Fibroblast of mammary gland (primary cell): Measurements from ENCODE around the gene CPN2.

Experiments used
- DNase-seq: peaks from one replicate; pipeline ENCODE4 v3.0.0-alpha.2; 2010; ENCODE audit warnings: low read depth
- H3K4me3 ChIP-seq: 2 replicates; pipeline ENCODE4 v1.5.1; 2011; ENCODE audit warnings: low read depth, mild to moderate bottlenecking, low read length, moderate library complexity; ENCODE audit not compliant: control insufficient read depth
- TF ChIP-seq, protein P1 (sequence below): conservative IDR thresholded peaks from 2 replicates; pipeline ENCODE4 v1.5.1; 2011; ENCODE audit warnings: low read depth, low read length, inconsistent platforms; ENCODE audit not compliant: control insufficient read depth, insufficient read depth

The CPN2 gene

GRCh38 chr3:194306771-194307640 is 44.1 kb downstream of the CPN2 start:
- H3K4me3 ChIP-seq = no peak overlapping the region
- no peak for DNase-seq
- TF ChIP-seq, protein P1, sequence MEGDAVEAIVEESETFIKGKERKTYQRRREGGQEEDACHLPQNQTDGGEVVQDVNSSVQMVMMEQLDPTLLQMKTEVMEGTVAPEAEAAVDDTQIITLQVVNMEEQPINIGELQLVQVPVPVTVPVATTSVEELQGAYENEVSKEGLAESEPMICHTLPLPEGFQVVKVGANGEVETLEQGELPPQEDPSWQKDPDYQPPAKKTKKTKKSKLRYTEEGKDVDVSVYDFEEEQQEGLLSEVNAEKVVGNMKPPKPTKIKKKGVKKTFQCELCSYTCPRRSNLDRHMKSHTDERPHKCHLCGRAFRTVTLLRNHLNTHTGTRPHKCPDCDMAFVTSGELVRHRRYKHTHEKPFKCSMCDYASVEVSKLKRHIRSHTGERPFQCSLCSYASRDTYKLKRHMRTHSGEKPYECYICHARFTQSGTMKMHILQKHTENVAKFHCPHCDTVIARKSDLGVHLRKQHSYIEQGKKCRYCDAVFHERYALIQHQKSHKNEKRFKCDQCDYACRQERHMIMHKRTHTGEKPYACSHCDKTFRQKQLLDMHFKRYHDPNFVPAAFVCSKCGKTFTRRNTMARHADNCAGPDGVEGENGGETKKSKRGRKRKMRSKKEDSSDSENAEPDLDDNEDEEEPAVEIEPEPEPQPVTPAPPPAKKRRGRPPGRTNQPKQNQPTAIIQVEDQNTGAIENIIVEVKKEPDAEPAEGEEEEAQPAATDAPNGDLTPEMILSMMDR = no peak

DNA sequence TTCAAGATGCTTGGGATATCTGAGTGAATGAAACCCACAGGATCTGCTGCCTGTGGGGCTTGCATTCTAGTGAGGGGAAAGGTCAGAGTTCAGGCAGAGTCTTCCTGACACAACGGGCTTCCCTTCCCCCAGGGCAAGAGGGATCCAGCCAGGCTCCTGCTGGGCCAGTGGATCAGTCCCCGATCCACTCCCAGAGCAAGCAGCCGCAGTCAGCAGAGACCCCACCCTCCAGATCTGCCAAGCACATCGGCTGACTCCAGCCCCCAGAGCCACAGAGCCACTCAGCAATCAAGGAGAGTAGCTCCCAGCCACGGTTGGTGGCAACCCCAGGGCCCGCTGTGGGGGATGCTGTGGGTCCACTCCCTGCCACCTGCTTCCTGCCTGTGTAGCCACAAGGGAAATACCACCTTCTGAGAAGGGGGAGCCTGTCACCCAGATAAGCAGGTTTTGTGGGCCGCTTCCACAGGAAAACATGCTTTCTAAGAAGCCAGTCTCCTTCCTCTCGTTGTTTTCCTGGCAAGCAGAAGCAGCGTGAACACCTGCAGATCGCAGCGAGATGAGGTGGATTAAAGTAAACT is 44.9 kb downstream of the CPN2 start:
- H3K4me3 ChIP-seq = no peak overlapping the region

DNA sequence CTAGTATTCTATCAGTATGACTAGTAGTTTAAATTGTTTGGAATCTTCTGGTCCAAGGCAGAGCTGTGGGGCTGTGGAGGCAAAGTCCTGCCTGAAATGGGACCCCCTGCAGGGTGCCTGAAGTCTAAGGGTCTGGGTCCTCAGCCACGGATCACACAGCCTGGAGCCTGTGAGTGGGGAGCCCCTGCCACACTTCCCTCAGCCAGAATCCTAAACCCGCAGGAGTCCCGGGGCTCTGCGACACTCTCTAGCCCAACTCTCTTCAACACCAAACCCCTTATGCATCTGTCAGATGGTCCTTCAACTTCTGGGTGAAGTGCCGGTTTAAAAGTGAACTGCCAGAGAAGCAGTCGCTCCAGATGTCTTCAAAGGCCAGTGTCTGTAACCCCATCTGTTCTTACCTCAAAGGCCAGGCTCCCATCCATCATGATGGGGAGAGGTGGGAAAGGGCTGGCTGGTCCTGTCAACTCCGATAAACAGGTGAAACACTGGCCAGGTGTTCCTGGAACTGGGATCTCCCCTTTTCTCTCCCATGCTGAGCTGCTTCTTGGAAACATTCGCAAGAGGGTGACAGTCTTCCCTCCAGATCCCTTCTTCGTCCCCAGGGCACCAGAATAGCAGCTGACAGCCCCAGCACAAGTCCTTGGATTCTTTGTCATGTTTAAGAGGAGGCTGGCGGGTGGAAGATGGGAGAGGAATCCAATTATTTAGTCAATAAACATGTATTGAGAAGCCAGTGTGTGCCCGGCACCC is 45.6 kb downstream of the CPN2 start:
- TF ChIP-seq, protein P1 = no peak
- no peak for DNase-seq
- no peak overlapping the region for H3K4me3 ChIP-seq

More for the DNA sequence above, 44.9 kb downstream of the CPN2 start:
- TF ChIP-seq, protein P1 = no peak
- no peak for DNase-seq

DNA sequence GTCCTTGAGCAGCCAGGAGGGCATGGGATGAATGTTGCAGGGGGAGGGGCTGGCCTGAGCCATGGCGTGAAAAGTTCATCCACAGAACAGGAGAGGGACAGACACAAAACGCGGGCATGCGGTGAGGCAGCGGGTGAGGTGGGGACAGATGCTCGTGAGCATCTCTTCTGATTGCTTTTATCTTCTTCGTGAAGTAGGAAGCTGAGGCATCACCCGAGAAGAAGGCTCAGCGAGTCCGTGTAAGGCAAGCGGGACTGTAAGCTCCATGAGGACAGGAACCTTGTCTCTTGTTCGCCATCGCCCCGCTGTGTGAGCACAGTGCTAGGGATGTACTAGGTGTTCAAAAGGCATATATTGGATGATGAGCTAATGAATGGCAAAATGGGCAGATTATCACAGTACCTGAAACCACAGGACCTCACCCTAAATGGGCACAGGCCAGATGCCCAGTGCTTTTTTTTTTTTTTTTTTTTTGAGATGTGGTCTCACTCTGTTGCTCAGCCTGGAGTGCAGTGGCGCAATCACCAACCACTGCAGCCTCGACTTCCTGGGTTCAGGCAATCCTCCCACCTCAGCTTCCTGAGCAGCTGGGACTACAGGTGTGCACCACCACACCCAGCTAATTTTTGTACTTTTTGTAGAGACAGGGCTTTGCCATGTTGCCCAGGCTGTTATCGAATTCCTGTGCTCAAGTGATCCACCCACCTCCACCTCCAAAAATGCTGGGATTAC is 46.8 kb downstream of the CPN2 start:
- no peak overlapping the region for H3K4me3 ChIP-seq
- no peak for DNase-seq
- TF ChIP-seq, protein P1 = no peak

- DNase-seq = no peak
- no peak overlapping the region for H3K4me3 ChIP-seq
- TF ChIP-seq, protein P1 = no peak
These were observed 47.4 kb downstream of the CPN2 start for GRCh38 chr3:194303749-194304148.

DNA sequence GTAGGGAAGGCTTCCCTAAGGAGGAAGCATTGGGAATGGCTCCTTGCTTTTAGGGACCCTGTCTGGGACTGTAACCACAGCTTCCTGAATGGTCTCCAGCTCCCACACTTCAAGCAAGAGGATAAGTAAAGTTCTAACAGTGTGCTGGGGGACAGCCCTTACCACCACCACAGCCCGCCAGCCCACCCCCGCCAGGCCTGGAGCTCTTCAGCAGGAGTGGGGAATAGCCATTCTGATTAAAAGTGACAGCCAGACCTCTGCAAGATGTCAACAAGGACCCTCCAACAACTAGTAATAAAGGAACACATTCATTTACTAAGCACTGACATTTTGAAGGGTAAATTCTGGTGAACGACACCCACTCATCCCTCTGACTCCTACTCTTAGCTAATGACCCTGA is 49.4 kb downstream of the CPN2 start:
- no peak for DNase-seq
- TF ChIP-seq, protein P1 = no peak
- no peak overlapping the region for H3K4me3 ChIP-seq
